Cardiac septum (tissue), 1 donor: ENCODE results near the gene TTC23. TPM values are rescaled to one million over a fixed set of nuclear protein-coding genes. Genes with fewer than 3 reads are reported as not detected.

ENCODE experiments used
- DNase-seq: peaks from one replicate; pipeline ENCODE4 v3.0.0-alpha.2; 2020; ENCODE audit warnings: low spot score
- intact Hi-C: fragments of 100-400 bp; cut with DNase I; formaldehyde crosslinking; loops from one replicate; pipeline ENCODE4 v1.14.0; 2022
- total RNA-seq: library from RNA; stranded (reverse); fragmentation: NEBNext Ultra II Directional; extraction: Animal tissue kit (Norgen Biotek cat#: 25700); gene quantifications from one replicate; pipeline ENCODE4 v1.2.1, GENCODE V29; 2021
- donor health status: DM: no; HTN: no; CAD: no.

The TTC23 gene
- total RNA-seq, 1 donor from 2014 or later, result 13.5 TPM

GRCh38 chr15:99145005-99145404, 104.4 kb downstream of the TTC23 start:
- DNase-seq, result no peak
- intact Hi-C loops, result no loop called here

GRCh38 chr15:99143655-99144610, 105.4 kb downstream of the TTC23 start:
- DNase-seq, result no peak
- intact Hi-C loops, result no loop called here

- intact Hi-C loops, result no loop called here
- DNase-seq, result no peak
These were observed 106.1 kb downstream of the TTC23 start for GRCh38 chr15:99143242-99143641.

GRCh38 chr15:99142562-99142961, 106.8 kb downstream of the TTC23 start:
- intact Hi-C loops, result no loop called here
- DNase-seq, result no peak

- DNase-seq, result no peak
- intact Hi-C loops, result no loop called here
These were observed 107.4 kb downstream of the TTC23 start for GRCh38 chr15:99141943-99142342.

GRCh38 chr15:99140590-99140989, 108.8 kb downstream of the TTC23 start:
- DNase-seq, result no peak
- intact Hi-C loops, result no loop called here

- DNase-seq, result no peak
- intact Hi-C loops, result no loop called here
These were observed 110.1 kb downstream of the TTC23 start for GRCh38 chr15:99139276-99139675.

- DNase-seq, result no peak
- intact Hi-C loops, result no loop called here
These were observed 110.8 kb downstream of the TTC23 start for GRCh38 chr15:99138491-99138982.

- no peak for DNase-seq
- intact Hi-C loops, result no loop called here
These were observed 111.5 kb downstream of the TTC23 start for GRCh38 chr15:99137877-99138276.

GRCh38 chr15:99137111-99137546, 112.3 kb downstream of the TTC23 start:
- intact Hi-C loops, result no loop called here
- DNase-seq, result no peak

- DNase-seq, result no peak
- intact Hi-C loops, result no loop called here
These were observed 114.2 kb downstream of the TTC23 start for GRCh38 chr15:99135194-99135593.

- no peak for DNase-seq
- intact Hi-C loops, result no loop called here
These were observed 115.0 kb downstream of the TTC23 start for GRCh38 chr15:99134317-99134821.

- no peak for DNase-seq
- intact Hi-C loops, result no loop called here
These were observed 116.6 kb downstream of the TTC23 start for GRCh38 chr15:99132634-99133287.

GRCh38 chr15:99132122-99132521, 117.3 kb downstream of the TTC23 start:
- intact Hi-C loops, result no loop called here
- no peak for DNase-seq

- intact Hi-C loops, result no loop called here
- no peak for DNase-seq
These were observed 117.8 kb downstream of the TTC23 start for GRCh38 chr15:99131441-99132023.

- intact Hi-C loops, result no loop called here
- DNase-seq, result no peak
These were observed 118.5 kb downstream of the TTC23 start for GRCh38 chr15:99130765-99131440.

- intact Hi-C loops, result no loop called here
- no peak for DNase-seq
These were observed 119.1 kb downstream of the TTC23 start for GRCh38 chr15:99130314-99130713.

GRCh38 chr15:99129644-99130043, 119.7 kb downstream of the TTC23 start:
- intact Hi-C loops, result loop anchor here (10.0 kb wide), 2 partner anchors 65 to 985 kb away; no protein-coding TSS in a partner anchor
- DNase-seq, result no peak

- intact Hi-C loops, result loop anchor here (10.0 kb wide), 2 partner anchors 64 to 986 kb away; no protein-coding TSS in a partner anchor
- DNase-seq, result no peak
These were observed 121.0 kb downstream of the TTC23 start for GRCh38 chr15:99128411-99128810.
